HEK293 (cell line): ENCODE measurements around the gene ACACB.

Experiments
- FEZF1 ChIP-seq: fragments of 450-650 bp; formaldehyde crosslinking; IDR thresholded peaks from 2 replicates; pipeline ENCODE4 v1.5.1; 2016; ENCODE audit warnings: missing biosample characterization, missing genetic modification characterization
- GFI1B ChIP-seq: fragments of 450-650 bp; formaldehyde crosslinking; IDR thresholded peaks from 2 replicates; pipeline ENCODE4 v1.5.1; 2016; ENCODE audit warnings: missing biosample characterization, missing genetic modification characterization
- GLIS1 ChIP-seq: fragments of 450-650 bp; formaldehyde crosslinking; IDR thresholded peaks from 2 replicates; pipeline ENCODE4 v1.5.1; 2016; ENCODE audit warnings: missing biosample characterization, missing genetic modification characterization
- KLF16 ChIP-seq: fragments of 450-650 bp; formaldehyde crosslinking; IDR thresholded peaks from 2 replicates; pipeline ENCODE4 v1.5.1; 2017; ENCODE audit warnings: missing biosample characterization, missing genetic modification characterization
- KLF7 ChIP-seq: fragments of 450-650 bp; formaldehyde crosslinking; IDR thresholded peaks from 2 replicates; pipeline ENCODE4 v1.5.1; 2016; ENCODE audit warnings: missing biosample characterization, missing genetic modification characterization, borderline replicate concordance
- KLF8 ChIP-seq: fragments of 450-650 bp; formaldehyde crosslinking; IDR thresholded peaks from 2 replicates; pipeline ENCODE4 v1.5.1; 2016; ENCODE audit warnings: missing biosample characterization, missing genetic modification characterization
- KLF9 ChIP-seq: fragments of 450-650 bp; formaldehyde crosslinking; IDR thresholded peaks from 2 replicates; pipeline ENCODE4 v1.5.1; 2016; ENCODE audit warnings: missing biosample characterization, missing genetic modification characterization, low read depth
- PRDM1 ChIP-seq: fragments of 450-650 bp; formaldehyde crosslinking; IDR thresholded peaks from 2 replicates; pipeline ENCODE4; 2016; ENCODE audit warnings: missing biosample characterization, missing genetic modification characterization
- SALL2 ChIP-seq: fragments of 450-650 bp; formaldehyde crosslinking; IDR thresholded peaks from 2 replicates; pipeline ENCODE4 v1.5.0; 2017; ENCODE audit warnings: missing biosample characterization, mild to moderate bottlenecking, missing genetic modification characterization, borderline replicate concordance
- SP7 ChIP-seq: fragments of 450-650 bp; formaldehyde crosslinking; IDR thresholded peaks from 2 replicates; pipeline ENCODE4 v1.5.1; 2016; ENCODE audit warnings: missing biosample characterization, missing genetic modification characterization
- ZBTB20 ChIP-seq: fragments of 450-650 bp; formaldehyde crosslinking; IDR thresholded peaks from 2 replicates; pipeline ENCODE4 v1.5.1; 2016; ENCODE audit warnings: missing biosample characterization, missing genetic modification characterization
- ZBTB7A ChIP-seq: fragments of 450-650 bp; formaldehyde crosslinking; IDR thresholded peaks from 2 replicates; pipeline ENCODE4 v1.5.1; 2016; ENCODE audit warnings: low read depth, missing biosample characterization, missing genetic modification characterization
- ZEB2 ChIP-seq: fragments of 450-650 bp; formaldehyde crosslinking; IDR thresholded peaks from 2 replicates; pipeline ENCODE4 v1.5.1; 2016; ENCODE audit warnings: missing biosample characterization, missing genetic modification characterization
- ZFHX2 ChIP-seq: fragments of 450-650 bp; formaldehyde crosslinking; conservative IDR thresholded peaks from 2 replicates; pipeline ENCODE4 v1.5.1; 2016; ENCODE audit warnings: missing biosample characterization, missing genetic modification characterization
- ZNF121 ChIP-seq: fragments of 450-650 bp; formaldehyde crosslinking; IDR thresholded peaks from 2 replicates; pipeline ENCODE4 v1.5.1; 2016; ENCODE audit warnings: missing biosample characterization, missing genetic modification characterization
- ZNF223 ChIP-seq: fragments of 450-650 bp; formaldehyde crosslinking; IDR thresholded peaks from 2 replicates; pipeline ENCODE4 v1.5.1; 2016; ENCODE audit warnings: missing biosample characterization, missing genetic modification characterization
- ZNF266 ChIP-seq: fragments of 450-650 bp; formaldehyde crosslinking; IDR thresholded peaks from 2 replicates; pipeline ENCODE4 v1.5.1; 2016; ENCODE audit warnings: missing biosample characterization, missing genetic modification characterization, low read depth
- ZNF280C ChIP-seq: fragments of 450-650 bp; formaldehyde crosslinking; IDR thresholded peaks from 2 replicates; pipeline ENCODE4 v1.5.1; 2016; ENCODE audit warnings: missing biosample characterization, missing genetic modification characterization
- ZNF341 ChIP-seq: fragments of 450-650 bp; formaldehyde crosslinking; IDR thresholded peaks from 2 replicates; pipeline ENCODE4; 2016; ENCODE audit warnings: low read depth, missing biosample characterization, missing genetic modification characterization
- ZNF354C ChIP-seq: fragments of 450-650 bp; formaldehyde crosslinking; IDR thresholded peaks from 2 replicates; pipeline ENCODE4 v1.5.1; 2016; ENCODE audit warnings: missing biosample characterization, missing genetic modification characterization, low read depth, borderline replicate concordance
- ZNF394 ChIP-seq: fragments of 450-650 bp; formaldehyde crosslinking; IDR thresholded peaks from 2 replicates; pipeline ENCODE4 v1.5.1; 2016; ENCODE audit warnings: missing biosample characterization, missing genetic modification characterization, mild to moderate bottlenecking, moderate library complexity, borderline replicate concordance
- ZNF404 ChIP-seq: fragments of 450-650 bp; formaldehyde crosslinking; IDR thresholded peaks from 2 replicates; pipeline ENCODE4 v1.5.1; 2017; ENCODE audit warnings: missing biosample characterization, missing genetic modification characterization
- ZNF423 ChIP-seq: fragments of 450-650 bp; formaldehyde crosslinking; IDR thresholded peaks from 2 replicates; pipeline ENCODE4 v1.5.1; 2016; ENCODE audit warnings: missing biosample characterization, missing genetic modification characterization
- ZNF48 ChIP-seq: fragments of 450-650 bp; formaldehyde crosslinking; IDR thresholded peaks from 2 replicates; pipeline ENCODE4 v1.5.1; 2016; ENCODE audit warnings: missing biosample characterization, missing genetic modification characterization
- ZNF530 ChIP-seq: fragments of 450-650 bp; formaldehyde crosslinking; IDR thresholded peaks from 2 replicates; pipeline ENCODE4 v1.5.1; 2016; ENCODE audit warnings: low read depth, missing biosample characterization, missing genetic modification characterization
- ZNF549 ChIP-seq: fragments of 450-650 bp; IDR thresholded peaks from 2 replicates; pipeline ENCODE4 v1.5.1; 2018; ENCODE audit warnings: missing biosample characterization, missing genetic modification characterization, mild to moderate bottlenecking, inconsistent platforms, moderate library complexity
- ZNF707 ChIP-seq: fragments of 450-650 bp; formaldehyde crosslinking; IDR thresholded peaks from 2 replicates; pipeline ENCODE4 v1.5.1; 2016; ENCODE audit warnings: missing biosample characterization, missing genetic modification characterization
- ZNF791 ChIP-seq: fragments of 450-650 bp; formaldehyde crosslinking; IDR thresholded peaks from 2 replicates; pipeline ENCODE4 v1.5.1; 2016; ENCODE audit warnings: missing biosample characterization, missing genetic modification characterization
- ZNF830 ChIP-seq: fragments of 450-650 bp; IDR thresholded peaks from 2 replicates; pipeline ENCODE4 v1.5.0; 2018; ENCODE audit warnings: missing biosample characterization, missing genetic modification characterization, low read depth, mild to moderate bottlenecking, moderate library complexity
- ZSCAN23 ChIP-seq: fragments of 450-650 bp; formaldehyde crosslinking; IDR thresholded peaks from 2 replicates; pipeline ENCODE4 v1.5.1; 2016; ENCODE audit warnings: missing biosample characterization, missing genetic modification characterization
- ZSCAN30 ChIP-seq: fragments of 450-650 bp; IDR thresholded peaks from 2 replicates; pipeline ENCODE4 v1.5.1; 2018; ENCODE audit warnings: missing biosample characterization, mild to moderate bottlenecking, missing genetic modification characterization, moderate library complexity
- TF ChIP-seq, protein P1 (sequence below): fragments of 450-650 bp; formaldehyde crosslinking; IDR thresholded peaks from 2 replicates; pipeline ENCODE4 v1.5.1; 2016; ENCODE audit warnings: missing biosample characterization, missing genetic modification characterization
- TF ChIP-seq, protein P2 (sequence below): fragments of 450-650 bp; formaldehyde crosslinking; IDR thresholded peaks from 2 replicates; pipeline ENCODE4 v1.5.1; 2016; ENCODE audit warnings: missing biosample characterization, missing genetic modification characterization

ACACB gene

GRCh38 chr12:109309381-109310246 is 193.2 kb downstream of the ACACB start (continued):
- TF ChIP-seq, protein P1, sequence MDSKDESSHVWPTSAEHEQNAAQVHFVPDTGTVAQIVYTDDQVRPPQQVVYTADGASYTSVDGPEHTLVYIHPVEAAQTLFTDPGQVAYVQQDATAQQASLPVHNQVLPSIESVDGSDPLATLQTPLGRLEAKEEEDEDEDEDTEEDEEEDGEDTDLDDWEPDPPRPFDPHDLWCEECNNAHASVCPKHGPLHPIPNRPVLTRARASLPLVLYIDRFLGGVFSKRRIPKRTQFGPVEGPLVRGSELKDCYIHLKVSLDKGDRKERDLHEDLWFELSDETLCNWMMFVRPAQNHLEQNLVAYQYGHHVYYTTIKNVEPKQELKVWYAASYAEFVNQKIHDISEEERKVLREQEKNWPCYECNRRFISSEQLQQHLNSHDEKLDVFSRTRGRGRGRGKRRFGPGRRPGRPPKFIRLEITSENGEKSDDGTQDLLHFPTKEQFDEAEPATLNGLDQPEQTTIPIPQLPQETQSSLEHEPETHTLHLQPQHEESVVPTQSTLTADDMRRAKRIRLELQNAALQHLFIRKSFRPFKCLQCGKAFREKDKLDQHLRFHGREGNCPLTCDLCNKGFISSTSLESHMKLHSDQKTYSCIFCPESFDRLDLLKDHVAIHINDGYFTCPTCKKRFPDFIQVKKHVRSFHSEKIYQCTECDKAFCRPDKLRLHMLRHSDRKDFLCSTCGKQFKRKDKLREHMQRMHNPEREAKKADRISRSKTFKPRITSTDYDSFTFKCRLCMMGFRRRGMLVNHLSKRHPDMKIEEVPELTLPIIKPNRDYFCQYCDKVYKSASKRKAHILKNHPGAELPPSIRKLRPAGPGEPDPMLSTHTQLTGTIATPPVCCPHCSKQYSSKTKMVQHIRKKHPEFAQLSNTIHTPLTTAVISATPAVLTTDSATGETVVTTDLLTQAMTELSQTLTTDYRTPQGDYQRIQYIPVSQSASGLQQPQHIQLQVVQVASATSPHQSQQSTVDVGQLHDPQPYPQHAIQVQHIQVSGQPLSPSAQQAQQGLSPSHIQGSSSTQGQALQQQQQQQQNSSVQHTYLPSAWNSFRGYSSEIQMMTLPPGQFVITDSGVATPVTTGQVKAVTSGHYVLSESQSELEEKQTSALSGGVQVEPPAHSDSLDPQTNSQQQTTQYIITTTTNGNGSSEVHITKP (tag by site-specific recombination): peak; percentile 69
- TF ChIP-seq ZNF549 (no peak), ZNF354C (tag by site-specific recombination) (no peak), ZNF121 (no peak), ZNF791 (tag by site-specific recombination) (no peak), ZBTB7A (no peak; the same call in 1 of the 2 replicates), ZNF341 (tag by site-specific recombination) (no peak), ZNF280C (tag by site-specific recombination) (no peak), ZEB2 (0 out of 2 replicates have a peak, but pooled peaks have one; percentile 29), ZNF707 (no peak), ZSCAN23 (no peak), SP7 (tag by site-specific recombination) (peak; percentile 47), ZNF266 (tag by site-specific recombination) (no peak), ZBTB20 (tag by site-specific recombination) (no peak), ZSCAN30 (tag by site-specific recombination) (0 out of 2 replicates have a peak, but pooled peaks have one; percentile 18), KLF9 (no peak), ZNF394 (tag by site-specific recombination) (no peak), GFI1B (tag by site-specific recombination) (no peak), KLF16 (tag by site-specific recombination) (no peak), FEZF1 (tag by site-specific recombination) (no peak), KLF8 (tag by site-specific recombination) (no peak), ZNF830 (tag by site-specific recombination) (no peak), SALL2 (tag by site-specific recombination) (no peak), KLF7 (no peak), ZNF223 (no peak), ZNF48 (tag by site-specific recombination) (no peak), ZNF423 (no peak), ZNF530 (tag by site-specific recombination) (no peak), PRDM1 (tag by site-specific recombination) (no peak), ZFHX2 (peak; percentile 76), GLIS1 (tag by site-specific recombination) (peak; percentile 51), ZNF404 (tag by site-specific recombination) (no peak)
- TF ChIP-seq, protein P2, sequence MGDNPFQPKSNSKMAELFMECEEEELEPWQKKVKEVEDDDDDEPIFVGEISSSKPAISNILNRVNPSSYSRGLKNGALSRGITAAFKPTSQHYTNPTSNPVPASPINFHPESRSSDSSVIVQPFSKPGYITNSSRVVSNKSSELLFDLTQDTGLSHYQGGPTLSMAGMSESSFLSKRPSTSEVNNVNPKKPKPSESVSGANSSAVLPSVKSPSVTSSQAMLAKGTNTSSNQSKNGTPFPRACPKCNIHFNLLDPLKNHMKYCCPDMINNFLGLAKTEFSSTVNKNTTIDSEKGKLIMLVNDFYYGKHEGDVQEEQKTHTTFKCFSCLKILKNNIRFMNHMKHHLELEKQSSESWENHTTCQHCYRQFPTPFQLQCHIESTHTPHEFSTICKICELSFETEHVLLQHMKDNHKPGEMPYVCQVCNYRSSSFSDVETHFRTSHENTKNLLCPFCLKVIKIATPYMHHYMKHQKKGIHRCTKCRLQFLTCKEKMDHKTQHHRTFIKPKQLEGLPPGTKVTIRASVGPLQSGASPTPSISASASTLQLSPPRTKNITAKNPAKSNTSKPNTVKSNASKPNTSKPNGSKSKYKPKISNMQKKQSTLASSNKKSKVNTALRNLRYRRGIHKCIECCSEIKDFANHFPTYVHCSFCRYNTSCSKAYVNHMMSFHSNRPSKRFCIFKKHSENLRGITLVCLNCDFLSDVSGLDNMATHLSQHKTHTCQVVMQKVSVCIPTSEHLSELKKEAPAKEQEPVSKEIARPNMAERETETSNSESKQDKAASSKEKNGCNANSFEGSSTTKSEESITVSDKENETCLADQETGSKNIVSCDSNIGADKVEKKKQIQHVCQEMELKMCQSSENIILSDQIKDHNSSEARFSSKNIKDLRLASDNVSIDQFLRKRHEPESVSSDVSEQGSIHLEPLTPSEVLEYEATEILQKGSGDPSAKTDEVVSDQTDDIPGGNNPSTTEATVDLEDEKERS (tag by site-specific recombination): no peak
